Loucy (cell line): Measurements from ENCODE around the gene NEK5.

Experiments used
- CTCF ChIP-seq: fragments of 200-600 bp; sonication (generic); conservative IDR thresholded peaks from 2 replicates; pipeline ENCODE4 v1.5.1; 2014; ENCODE audit warnings: mild to moderate bottlenecking, antibody characterized with exemption, low read length
- EZH2phosphoT487 ChIP-seq: fragments of 200-600 bp; IDR thresholded peaks from 2 replicates; pipeline ENCODE4 v1.6.1; 2018; ENCODE audit warnings: antibody characterized with exemption, mild to moderate bottlenecking, moderate library complexity, borderline replicate concordance

GRCh38 chr13:52169839-52170238, 41.0 kb upstream of the NEK5 start:
- no peak for TF ChIP-seq CTCF
- no peak for TF ChIP-seq EZH2phosphoT487
